ENCODE data around the gene ADAMTS13. TPM values are rescaled to one million over a fixed set of nuclear protein-coding genes. Genes with fewer than 3 reads are reported as not detected.

ADAMTS13 gene
- total and polyA plus RNA-seq, 2 experiments from 2014 or later: 10.1 to 16.9 TPM

- H3K27me3 ChIP-seq: peaks cover 7% of the 10 kb centered on the region
- no peak for TF ChIP-seq CTCF (IDR thresholded peaks at IDR 0.05; ENCODE audit: low read depth, low read length)
- no peak for DNase-seq (ENCODE audit: low read depth in 1 of 2, low spot score in 1 of 2)
- no peaks in the 10 kb centered on the region for H3K4me1 ChIP-seq (ENCODE audit: low read depth)
- H3K4me3 ChIP-seq: peak overlapping the region; percentile 15
- H3K27ac ChIP-seq: no peak overlapping the region
- H3K9me3 ChIP-seq (ENCODE audit: low read depth): no peaks in the 10 kb centered on the region
- H3K36me3 ChIP-seq: peaks cover 3% of the 10 kb centered on the region
Observed at GRCh38 chr9:133427658-133428348, 5.6 kb downstream of the ADAMTS13 start.

GRCh38 chr9:133428617-133429101 lies 6.5 kb downstream of the ADAMTS13 start:
- peak overlapping the region; percentile 15 for H3K4me3 ChIP-seq
- H3K9me3 ChIP-seq (ENCODE audit: low read depth): no peaks in the 10 kb centered on the region
- no peak for TF ChIP-seq CTCF (IDR thresholded peaks at IDR 0.05; ENCODE audit: low read depth, low read length)
- DNase-seq (ENCODE audit: low read depth in 1 of 2, low spot score in 1 of 2): peak; percentile 16 to 76
- peaks cover 3% of the 10 kb centered on the region for H3K36me3 ChIP-seq
- H3K27me3 ChIP-seq: peaks cover 7% of the 10 kb centered on the region
- no peak overlapping the region for H3K27ac ChIP-seq
- H3K4me1 ChIP-seq (ENCODE audit: low read depth): no peaks in the 10 kb centered on the region

- H3K4me3 ChIP-seq: no peak overlapping the region
- no peaks in the 10 kb centered on the region for H3K9me3 ChIP-seq (ENCODE audit: low read depth)
- TF ChIP-seq CTCF (IDR thresholded peaks at IDR 0.05; ENCODE audit: low read depth, low read length): no peak
- no peak for DNase-seq (ENCODE audit: low read depth in 1 of 2, low spot score in 1 of 2)
- H3K27ac ChIP-seq: no peak overlapping the region
- peaks cover 7% of the 10 kb centered on the region for H3K27me3 ChIP-seq
- peaks cover 3% of the 10 kb centered on the region for H3K36me3 ChIP-seq
- H3K4me1 ChIP-seq (ENCODE audit: low read depth): no peaks in the 10 kb centered on the region
Observed at GRCh38 chr9:133429214-133429613, 7.0 kb downstream of the ADAMTS13 start.

- H3K4me3 ChIP-seq: no peak overlapping the region
- TF ChIP-seq CTCF (IDR thresholded peaks at IDR 0.05; ENCODE audit: low read depth, low read length): peak; percentile 45
- H3K36me3 ChIP-seq: peaks cover 3% of the 10 kb centered on the region
- no peaks in the 10 kb centered on the region for H3K4me1 ChIP-seq (ENCODE audit: low read depth)
- H3K27me3 ChIP-seq: peaks cover 7% of the 10 kb centered on the region
- no peaks in the 10 kb centered on the region for H3K9me3 ChIP-seq (ENCODE audit: low read depth)
- DNase-seq (ENCODE audit: low read depth in 1 of 2, low spot score in 1 of 2): peak; percentile 42 to 60
- no peak overlapping the region for H3K27ac ChIP-seq
Observed at GRCh38 chr9:133429641-133430161, 7.5 kb downstream of the ADAMTS13 start.

- DNase-seq (ENCODE audit: low read depth in 1 of 2, low spot score in 1 of 2): no peak
- TF ChIP-seq CTCF (IDR thresholded peaks at IDR 0.05; ENCODE audit: low read depth, low read length): no peak
- H3K27ac ChIP-seq: no peak overlapping the region
- H3K4me1 ChIP-seq (ENCODE audit: low read depth): no peaks in the 10 kb centered on the region
- H3K36me3 ChIP-seq: peaks cover 3% of the 10 kb centered on the region
- no peaks in the 10 kb centered on the region for H3K9me3 ChIP-seq (ENCODE audit: low read depth)
- H3K4me3 ChIP-seq: no peak overlapping the region
- peaks cover 7% of the 10 kb centered on the region for H3K27me3 ChIP-seq
Observed at GRCh38 chr9:133430244-133430643, 8.1 kb downstream of the ADAMTS13 start.

Measured in cardiac muscle cell (in vitro differentiated cells and primary cell).